CD14-positive monocyte (primary cell): ENCODE results near the gene FAM83G. TPM values are rescaled to one million over a fixed set of nuclear protein-coding genes. Genes with fewer than 3 reads are reported as not detected.
"Not testable (repeated sequence)": the region's sequence is repeated elsewhere in the genome, so short reads cannot be mapped to it uniquely, and the experiment has no call there.

Source experiments
- DNase-seq, 3 donors: peaks; one replicate each; pipeline ENCODE4 v3.0.0-alpha.2; 2011 to 2022
- H2AFZ ChIP-seq: 2 replicates; pipeline ENCODE4 v1.6.0; 2012; ENCODE audit warnings: mild to moderate bottlenecking, low read depth, low read length, inconsistent platforms; ENCODE audit not compliant: insufficient read depth, poor library complexity, severe bottlenecking
- H3K27ac ChIP-seq, 2 donors: 1 replicate in 1 of 2; 2 replicates in 1 of 2; pipeline ENCODE4 v1.5.1; 2012 to 2013; ENCODE audit warnings: low read length in 2 of 2, control low read depth in 1 of 2, inconsistent platforms in 1 of 2, low read depth in 1 of 2, mild to moderate bottlenecking in 1 of 2
- H3K27me3 ChIP-seq, 2 donors: one replicate each; pipeline versions ENCODE4 v1.6.0 to v1.6.1; 2011 to 2013; ENCODE audit warnings: low read length in 2 of 2; ENCODE audit not compliant: control insufficient read depth in 2 of 2, insufficient read depth in 2 of 2
- H3K36me3 ChIP-seq, 2 donors: replicated peaks in 1 of 2; 1 replicate in 1 of 2; 2 replicates in 1 of 2; pipeline versions ENCODE4 v1.5.1 to v1.6.1; 2012 to 2013; ENCODE audit warnings: low read length in 2 of 2, control low read depth in 1 of 2, inconsistent platforms in 1 of 2, mild to moderate bottlenecking in 1 of 2; ENCODE audit not compliant: insufficient read depth in 2 of 2, control insufficient read depth in 1 of 2
- H3K4me1 ChIP-seq, 2 donors: 1 replicate in 1 of 2; 2 replicates in 1 of 2; pipeline versions ENCODE4 v1.5.1 to v1.6.1; 2012 to 2013; ENCODE audit warnings: low read length in 2 of 2, control low read depth in 1 of 2, inconsistent platforms in 1 of 2, mild to moderate bottlenecking in 1 of 2, moderate library complexity in 1 of 2; ENCODE audit not compliant: insufficient read depth in 2 of 2, control insufficient read depth in 1 of 2
- H3K4me2 ChIP-seq: replicated peaks from 2 replicates; pipeline ENCODE3; 2012; ENCODE audit warnings: low read length, moderate library complexity, mild to moderate bottlenecking; ENCODE audit not compliant: poor library complexity, severe bottlenecking; ENCODE audit errors: extremely low read depth
- H3K4me3 ChIP-seq, 3 experiments: fragments of 200-600 bp in 1 of 3; sonication (generic) in 1 of 3; replicated peaks in 1 of 3; 1 replicate in 2 of 3; 2 replicates in 1 of 3; pipeline ENCODE4 v1.5.1; 2011 to 2013; ENCODE audit warnings: low read length in 3 of 3, mild to moderate bottlenecking in 3 of 3, control low read depth in 2 of 3, low read depth in 2 of 3, inconsistent platforms in 1 of 3, moderate library complexity in 1 of 3
- H3K79me2 ChIP-seq: 2 replicates; pipeline ENCODE4 v1.6.0; 2012; ENCODE audit warnings: mild to moderate bottlenecking, control low read depth, inconsistent platforms, low read length, moderate library complexity; ENCODE audit not compliant: insufficient read depth
- H3K9ac ChIP-seq: 2 replicates; pipeline ENCODE4 v1.6.0; 2017; ENCODE audit warnings: low read length, mild to moderate bottlenecking; ENCODE audit not compliant: insufficient read depth, poor library complexity, severe bottlenecking
- H3K9me3 ChIP-seq, 2 donors: replicated peaks in 1 of 2; 1 replicate in 1 of 2; 2 replicates in 1 of 2; pipeline versions ENCODE4 v1.5.1 to v1.6.1; 2012 to 2013; ENCODE audit warnings: low read length in 2 of 2, control low read depth in 1 of 2; ENCODE audit not compliant: control insufficient read depth in 1 of 2, insufficient read depth in 1 of 2
- H4K20me1 ChIP-seq: 2 replicates; pipeline ENCODE4 v1.6.0; 2012; ENCODE audit warnings: mild to moderate bottlenecking, low read length, control low read depth, moderate library complexity; ENCODE audit not compliant: insufficient read depth
- H3K27ac Mint-ChIP-seq, 7 donors: one replicate each; pipeline ENCODE4 v1.8.0; 2020; ENCODE audit warnings: mild to moderate bottlenecking in 7 of 7, mixed read lengths in 7 of 7, moderate library complexity in 6 of 7, inconsistent platforms in 2 of 7
- H3K27me3 Mint-ChIP-seq, 3 donors: one replicate each; pipeline ENCODE4 v1.8.0; 2021 to 2022; ENCODE audit warnings: low read depth in 3 of 3, mild to moderate bottlenecking in 3 of 3, mixed read lengths in 3 of 3, moderate library complexity in 3 of 3, inconsistent platforms in 1 of 3
- H3K36me3 Mint-ChIP-seq, 2 donors: one replicate each; pipeline ENCODE4 v1.8.0; 2020; ENCODE audit warnings: mixed read lengths in 2 of 2, inconsistent platforms in 1 of 2, mild to moderate bottlenecking in 1 of 2
- H3K4me1 Mint-ChIP-seq: one replicate; pipeline ENCODE4 v1.8.0; 2020; ENCODE audit warnings: mild to moderate bottlenecking, mixed read lengths
- H3K4me3 Mint-ChIP-seq, 2 donors: one replicate each; pipeline ENCODE4 v1.8.0; 2020; ENCODE audit warnings: mild to moderate bottlenecking in 2 of 2, mixed read lengths in 2 of 2, moderate library complexity in 1 of 2
- H3K9me3 Mint-ChIP-seq, 7 donors: one replicate each; pipeline ENCODE4 v1.8.0; 2020 to 2022; ENCODE audit warnings: mixed read lengths in 7 of 7, mild to moderate bottlenecking in 6 of 7, moderate library complexity in 6 of 7, inconsistent platforms in 2 of 7
- CTCF ChIP-seq: fragments of 200-600 bp; IDR thresholded peaks from one replicate; pipeline ENCODE4 v1.8.0; 2022; ENCODE audit warnings: antibody characterized with exemption, mild to moderate bottlenecking
- WGBS: methylation state at CpG from one replicate; pipeline ENCODE4 v1.1.5; 2013; ENCODE audit warnings: missing lambda C conversion rate; ENCODE audit not compliant: insufficient coverage; 5-methylcytosine and 5-hydroxymethylcytosine counted together
- intact Hi-C, 2 donors: fragments of 100-400 bp; cut with micrococcal nuclease; formaldehyde crosslinking; loops; one replicate each; pipeline versions ENCODE4 v1.15.0 to v1.15.1; 2023
- polyA plus RNA-seq, 3 donors: library from polyadenylated mRNA; depleted of rRNA in 1 of 3; unstranded in 2 of 3; stranded (reverse) in 1 of 3; fragments of 300-500 nt in 2 of 3; fragments of >200 nt in 1 of 3; fragmentation: Illumina TruSeq in 2 of 3; gene quantifications; 1 replicate in 2 of 3; 2 replicates in 1 of 3; pipeline ENCODE4 v1.2.3, GENCODE V29; 2012 to 2021

FAM83G gene
- polyA plus RNA-seq, 3 donors: 0.04 to 0.17 (median 0.08) TPM

GRCh38 chr17:18956581-18956980 lies 48.0 kb downstream of the FAM83G start:
- no peak overlapping the region for H3K4me3 ChIP-seq
- no peaks in the 10 kb centered on the region for H3K36me3 ChIP-seq
- no peak overlapping the region for H3K9ac ChIP-seq
- H3K36me3 Mint-ChIP-seq: no peaks in the 10 kb centered on the region
- no peak overlapping the region for H3K4me3 Mint-ChIP-seq
- WGBS: no CpG with 5 or more reads among the region's 3 CpGs
- no peak overlapping the region for H3K4me2 ChIP-seq
- intact Hi-C loops: loop anchor here in 1 of 2 donors (10.0 kb wide), 1 partner anchor 48 kb away; the partner anchor contains the start of gene FAM83G
- no peak for DNase-seq
- no peaks in the 10 kb centered on the region for H3K79me2 ChIP-seq
- peaks cover 4% of the 10 kb centered on the region for H3K4me1 Mint-ChIP-seq
- no peak for TF ChIP-seq CTCF
- no peaks in the 10 kb centered on the region for H3K27me3 ChIP-seq
- peaks cover 0 to 4% (median 1%) of the 10 kb centered on the region in 3 donors for H3K27me3 Mint-ChIP-seq
- H3K27ac ChIP-seq: no peak overlapping the region
- H2AFZ ChIP-seq: no peak overlapping the region
- no peak overlapping the region for H3K27ac Mint-ChIP-seq
- H4K20me1 ChIP-seq: no peaks in the 10 kb centered on the region
- H3K9me3 ChIP-seq: no peaks in the 10 kb centered on the region
- no peaks in the 10 kb centered on the region for H3K9me3 Mint-ChIP-seq
- H3K4me1 ChIP-seq: no peaks in the 10 kb centered on the region

GRCh38 chr17:18956021-18956420 lies 48.5 kb downstream of the FAM83G start:
- not testable (repeated sequence) for H3K27me3 Mint-ChIP-seq, H3K4me3 Mint-ChIP-seq, H3K36me3 ChIP-seq, DNase-seq, H3K4me2 ChIP-seq, H3K4me1 ChIP-seq, H3K9me3 ChIP-seq, H3K36me3 Mint-ChIP-seq, H3K4me3 ChIP-seq, H2AFZ ChIP-seq, H3K9me3 Mint-ChIP-seq, H4K20me1 ChIP-seq, H3K9ac ChIP-seq, H3K27ac Mint-ChIP-seq, H3K27ac ChIP-seq, H3K79me2 ChIP-seq, H3K4me1 Mint-ChIP-seq, H3K27me3 ChIP-seq
- WGBS: no CpG with 5 or more reads among the region's 6 CpGs
- intact Hi-C loops: loop anchor here in 1 of 2 donors (10.0 kb wide), 1 partner anchor 49 kb away; the partner anchor contains the start of gene FAM83G
